ENCODE measurements around the gene MCC.

MCC gene

DNA sequence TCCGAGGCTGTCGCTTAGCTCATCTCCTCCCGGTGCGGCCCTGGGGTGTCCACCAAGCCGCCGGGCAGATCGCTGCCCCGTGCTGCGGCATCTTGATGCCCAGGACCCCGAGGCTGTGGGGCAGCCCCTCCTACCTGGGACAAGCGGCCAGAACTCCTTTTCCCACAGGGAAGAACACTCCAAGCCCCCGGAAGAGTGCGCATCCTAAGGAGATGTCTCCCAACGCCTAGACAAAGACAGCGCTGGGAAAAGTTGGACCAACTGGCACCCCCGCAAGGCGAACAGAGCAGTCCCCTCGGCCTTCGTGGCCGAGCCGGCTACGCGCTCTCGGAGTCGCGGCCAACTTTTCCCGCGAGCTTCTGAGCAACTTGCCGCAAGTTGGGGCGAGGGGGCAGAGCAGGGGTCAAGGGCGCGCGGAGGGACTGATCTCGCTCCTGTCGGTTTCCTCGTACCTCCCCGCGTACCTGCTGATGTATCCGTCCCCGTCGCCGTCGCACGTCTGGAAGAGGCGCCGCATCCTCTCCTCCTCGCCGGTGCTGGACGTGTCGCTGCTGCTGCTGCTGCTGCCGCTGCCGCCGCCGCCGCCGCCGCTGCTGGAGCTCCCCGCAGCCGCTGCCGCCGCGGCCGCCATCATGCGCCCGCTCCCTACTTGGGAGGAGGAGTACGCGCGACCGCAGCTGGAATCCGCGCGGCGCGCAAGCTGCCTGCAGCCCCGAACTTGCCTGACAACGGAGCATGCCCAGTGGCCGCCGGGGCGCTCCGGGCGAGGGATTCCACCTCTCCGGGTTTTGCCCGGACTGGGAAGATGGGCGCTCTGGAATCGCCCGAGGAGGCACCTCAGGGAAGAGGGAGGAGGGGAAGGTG lies at the start of gene MCC:
Gene MCC (minus strand): TSS at position 673 of the 864 bp plus-strand sequence.
- FAIRE-seq = no peak
- TF ChIP-seq CTCF (IDR thresholded peaks at IDR 0.05; ENCODE audit: insufficient read depth, missing control alignments) = no peak
- DNase-seq (ENCODE audit: insufficient read length, low spot score) = peak; percentile 86

- FAIRE-seq = no peak
- DNase-seq (ENCODE audit: insufficient read length, low spot score) = no peak
- no peak for TF ChIP-seq CTCF (IDR thresholded peaks at IDR 0.05; ENCODE audit: insufficient read depth, missing control alignments)
These were observed 43.4 kb upstream of the MCC start for GRCh38 chr5:113531481-113532159.

- TF ChIP-seq CTCF (IDR thresholded peaks at IDR 0.05; ENCODE audit: insufficient read depth, missing control alignments) = no peak
- FAIRE-seq (no peak), DNase-seq (ENCODE audit: insufficient read length, low spot score) (no peak)
These were observed 39.5 kb upstream of the MCC start for GRCh38 chr5:113527746-113528145.

DNA sequence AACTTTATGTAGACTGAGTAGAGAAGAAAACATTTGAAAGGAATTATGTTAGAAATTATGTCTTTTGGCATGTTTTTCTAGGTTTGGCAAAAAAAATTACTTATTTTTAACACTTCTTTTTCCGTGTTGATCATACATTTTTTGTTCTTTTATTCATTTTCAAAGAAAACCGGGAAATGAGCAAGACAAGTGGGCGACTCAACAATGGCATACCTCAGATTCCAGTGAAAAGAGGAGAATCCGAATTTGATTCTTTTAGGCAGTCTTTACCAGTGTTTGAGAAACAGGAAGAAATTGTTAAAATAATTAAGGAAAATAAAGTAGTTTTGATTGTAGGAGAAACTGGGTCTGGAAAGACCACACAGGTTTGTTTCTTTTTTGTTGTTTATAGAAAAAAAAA lies 38.2 kb upstream of the MCC start:
- DNase-seq (ENCODE audit: insufficient read length, low spot score) = no peak
- FAIRE-seq = no peak

GRCh38 chr5:113524927-113525326 lies 36.7 kb upstream of the MCC start:
- TF ChIP-seq CTCF (IDR thresholded peaks at IDR 0.05; ENCODE audit: insufficient read depth, missing control alignments) = no peak
- FAIRE-seq = no peak
- no peak for DNase-seq (ENCODE audit: insufficient read length, low spot score)

More for the DNA sequence above, 38.2 kb upstream of the MCC start:
- no peak for TF ChIP-seq CTCF (IDR thresholded peaks at IDR 0.05; ENCODE audit: insufficient read depth, missing control alignments)

- no peak for DNase-seq (ENCODE audit: insufficient read length, low spot score)
- TF ChIP-seq CTCF (IDR thresholded peaks at IDR 0.05; ENCODE audit: insufficient read depth, missing control alignments) = no peak
- peak; percentile 48 for FAIRE-seq
These were observed 34.9 kb upstream of the MCC start for GRCh38 chr5:113523168-113523567.

- FAIRE-seq (no peak), DNase-seq (ENCODE audit: insufficient read length, low spot score) (no peak)
- no peak for TF ChIP-seq CTCF (IDR thresholded peaks at IDR 0.05; ENCODE audit: insufficient read depth, missing control alignments)
These were observed 32.6 kb upstream of the MCC start for GRCh38 chr5:113520899-113521298.
